Cardiac muscle cell (in vitro differentiated cells and primary cell): ENCODE measurements around the gene TMEM94. TPM values are rescaled to one million over a fixed set of nuclear protein-coding genes. Genes with fewer than 3 reads are reported as not detected.

Experiments
- DNase-seq, 2 donors: peaks; one replicate each; pipeline versions ENCODE4 v3.0.0 to v3.0.0-alpha.2; 2010 to 2017; ENCODE audit warnings: low read depth in 1 of 2, low spot score in 1 of 2
- H3K27ac ChIP-seq: fragments of 200-600 bp; sonication (generic); 2 replicates; pipeline ENCODE4 v1.5.1; 2016
- H3K27me3 ChIP-seq: fragments of 200-600 bp; sonication (generic); 2 replicates; pipeline ENCODE4 v1.6.0; 2016; ENCODE audit warnings: control low read depth
- H3K36me3 ChIP-seq: fragments of 200-600 bp; sonication (generic); 2 replicates; pipeline ENCODE4 v1.5.1; 2016; ENCODE audit warnings: control low read depth
- H3K4me1 ChIP-seq: fragments of 200-600 bp; sonication (generic); 2 replicates; pipeline ENCODE4 v1.8.1; 2017; ENCODE audit warnings: low read depth, mild to moderate bottlenecking, mixed run types
- H3K4me3 ChIP-seq: fragments of 200-600 bp; sonication (generic); 2 replicates; pipeline ENCODE4 v1.5.1; 2016; ENCODE audit warnings: mild to moderate bottlenecking
- H3K9me3 ChIP-seq: fragments of 200-600 bp; sonication (generic); 2 replicates; pipeline ENCODE4 v1.5.1; 2017; ENCODE audit warnings: low read depth, mild to moderate bottlenecking, control low read depth
- CTCF ChIP-seq: IDR thresholded peaks from 2 replicates; pipeline ENCODE4 v1.5.1; 2012; ENCODE audit warnings: low read depth, mild to moderate bottlenecking, low read length
- polyA plus RNA-seq: library from polyadenylated mRNA; unstranded; fragments of >200 nt; fragmentation: Nextera tagmentation; extraction: Ambion mirVana; gene quantifications from 2 replicates; pipeline ENCODE4 v1.2.1, GENCODE V29; 2016
- total RNA-seq: library from RNA; depleted of rRNA; stranded (reverse); fragments of >200 nt; gene quantifications from 2 replicates; pipeline ENCODE4 v1.2.3, GENCODE V29; 2016

The TMEM94 gene
- total and polyA plus RNA-seq, 2 experiments from 2014 or later = 74.2 to 105 TPM

GRCh38 chr17:75509528-75510258 is 53.3 kb downstream of the TMEM94 start:
- peaks cover 10% of the 10 kb centered on the region for H3K36me3 ChIP-seq
- H3K9me3 ChIP-seq = no peaks in the 10 kb centered on the region
- DNase-seq = no peak
- no peak for TF ChIP-seq CTCF
- peaks cover 20% of the 10 kb centered on the region for H3K4me1 ChIP-seq
- no peaks in the 10 kb centered on the region for H3K27me3 ChIP-seq
- no peak overlapping the region for H3K27ac ChIP-seq
- H3K4me3 ChIP-seq = no peak overlapping the region

GRCh38 chr17:75511270-75511609 is 54.8 kb downstream of the TMEM94 start:
- peaks cover 20% of the 10 kb centered on the region for H3K4me1 ChIP-seq
- H3K36me3 ChIP-seq = peaks cover 6% of the 10 kb centered on the region
- no peak for TF ChIP-seq CTCF

GRCh38 chr17:75511610-75512575 is 55.5 kb downstream of the TMEM94 start:
- peaks cover 20% of the 10 kb centered on the region for H3K4me1 ChIP-seq
- peak overlapping the region; percentile 71 for H3K27ac ChIP-seq
- peaks cover 4% of the 10 kb centered on the region for H3K36me3 ChIP-seq
- no peaks in the 10 kb centered on the region for H3K9me3 ChIP-seq
- no peak for TF ChIP-seq CTCF
- no peak overlapping the region for H3K4me3 ChIP-seq
- H3K27me3 ChIP-seq = no peaks in the 10 kb centered on the region
- DNase-seq = peak; percentile 30 to 92

More at GRCh38 chr17:75511270-75511609, 54.8 kb downstream of the TMEM94 start:
- Histone ChIP-seq H3K27ac (peak overlapping the region; percentile 71), H3K4me3 (no peak overlapping the region), H3K9me3 (no peaks in the 10 kb centered on the region), H3K27me3 (no peaks in the 10 kb centered on the region)
- no peak for DNase-seq

GRCh38 chr17:75512926-75513640 is 56.6 kb downstream of the TMEM94 start:
- Histone ChIP-seq H3K27me3 (no peaks in the 10 kb centered on the region), H3K9me3 (no peaks in the 10 kb centered on the region), H3K4me3 (no peak overlapping the region), H3K4me1 (peaks cover 26% of the 10 kb centered on the region), H3K27ac (no peak overlapping the region), H3K36me3 (no peaks in the 10 kb centered on the region)
- no peak for DNase-seq
- no peak for TF ChIP-seq CTCF

GRCh38 chr17:75513641-75514000 is 57.2 kb downstream of the TMEM94 start:
- no peak for TF ChIP-seq CTCF
- no peak overlapping the region for H3K4me3 ChIP-seq
- DNase-seq = no peak
- no peak overlapping the region for H3K27ac ChIP-seq
- H3K27me3 ChIP-seq = no peaks in the 10 kb centered on the region
- no peaks in the 10 kb centered on the region for H3K9me3 ChIP-seq
- no peaks in the 10 kb centered on the region for H3K36me3 ChIP-seq
- H3K4me1 ChIP-seq = peaks cover 26% of the 10 kb centered on the region
